Measurements from ENCODE around the gene NHLH1. TPM values are rescaled to one million over a fixed set of nuclear protein-coding genes. Genes with fewer than 3 reads are reported as not detected.
A peak's percentile ranks its signal among the peaks of the same experiment; 100 is the strongest.

NHLH1 gene
- polyA plus RNA-seq, 3 donors = 1.0 TPM; not detected in 2

- Mint-ChIP-seq H3K4me1 (peaks cover 2% of the 10 kb centered on the region), H3K27me3 (ENCODE audit: low read depth in 3 of 3) (no peaks in the 10 kb centered on the region), H3K4me3 (no peak overlapping the region), H3K27ac (peak overlapping the region in 1 of 7 donors; percentile 21), H3K9me3 (peaks cover 0 to 3% (median 0%) of the 10 kb centered on the region in 7 donors), H3K36me3 (peaks cover 79 to 94% of the 10 kb centered on the region in 2 donors)
- no peaks in the 10 kb centered on the region for H3K4me1 ChIP-seq (ENCODE audit: control insufficient read depth in 1 of 2, insufficient read depth in 2 of 2, low read length in 2 of 2)
- H3K4me3 ChIP-seq (replicated peaks in 1 of 3; ENCODE audit: low read depth in 2 of 3, low read length in 3 of 3) = no peak overlapping the region
- WGBS (ENCODE audit: insufficient coverage) = no CpG with 5 or more reads among the region's 8 CpGs
- no peak overlapping the region for H2AFZ ChIP-seq (ENCODE audit: insufficient read depth, low read depth, low read length, poor library complexity, severe bottlenecking)
- H3K9me3 ChIP-seq (replicated peaks in 1 of 2; ENCODE audit: control insufficient read depth in 1 of 2, insufficient read depth in 1 of 2, low read length in 2 of 2) = no peaks in the 10 kb centered on the region
- H3K27ac ChIP-seq (ENCODE audit: low read depth in 1 of 2, low read length in 2 of 2) = no peak overlapping the region
- TF ChIP-seq CTCF (IDR thresholded peaks at IDR 0.05) = no peak
- no peaks in the 10 kb centered on the region for H3K27me3 ChIP-seq (ENCODE audit: control insufficient read depth in 2 of 2, insufficient read depth in 2 of 2, low read length in 2 of 2)
- H3K36me3 ChIP-seq (replicated peaks in 1 of 2; ENCODE audit: control insufficient read depth in 1 of 2, insufficient read depth in 2 of 2, low read length in 2 of 2) = peaks cover 96 to 99% of the 10 kb centered on the region in 2 donors
- no peak overlapping the region for H3K4me2 ChIP-seq (replicated peaks; ENCODE audit: extremely low read depth, low read length, poor library complexity, severe bottlenecking)
- peaks cover 22% of the 10 kb centered on the region for H3K79me2 ChIP-seq (ENCODE audit: insufficient read depth, low read length)
- intact Hi-C loops (cut with micrococcal nuclease) = no loop called here
- no peak for DNase-seq
- no peak overlapping the region for H3K9ac ChIP-seq (ENCODE audit: insufficient read depth, low read length, poor library complexity, severe bottlenecking)
- H4K20me1 ChIP-seq (ENCODE audit: insufficient read depth, low read length) = peaks cover 82% of the 10 kb centered on the region
Observed at GRCh38 chr1:160328184-160328583, 38.7 kb upstream of the NHLH1 start.

DNA sequence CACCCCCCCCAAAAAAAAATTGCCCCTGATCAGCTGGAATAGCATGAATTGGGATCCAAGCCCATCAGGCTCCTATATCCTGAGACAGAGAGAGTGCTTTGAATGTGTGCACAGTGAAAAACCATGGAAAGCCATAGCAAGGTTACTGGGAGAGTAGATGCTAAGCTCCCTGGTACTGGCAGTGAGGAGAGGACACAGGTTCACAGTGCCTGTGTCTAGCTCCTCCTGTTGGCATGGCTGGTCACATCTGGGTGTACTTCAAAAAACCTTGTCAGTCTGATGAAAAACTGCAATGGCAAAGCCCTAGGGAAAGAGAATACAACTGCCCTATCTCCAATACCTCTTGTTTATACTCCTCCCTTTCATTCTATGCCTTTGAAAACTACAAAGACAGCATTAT, 36.8 kb upstream of the NHLH1 start:
- Mint-ChIP-seq H3K9me3 (no peaks in the 10 kb centered on the region), H3K27ac (peak overlapping the region in 2 of 7 donors; percentile 1 to 88), H3K36me3 (peaks cover 81 to 91% of the 10 kb centered on the region in 2 donors), H3K27me3 (ENCODE audit: low read depth in 3 of 3) (no peaks in the 10 kb centered on the region), H3K4me3 (no peak overlapping the region), H3K4me1 (peaks cover 2% of the 10 kb centered on the region)
- Histone ChIP-seq H4K20me1 (ENCODE audit: insufficient read depth, low read length) (peaks cover 89% of the 10 kb centered on the region), H3K4me2 (replicated peaks; ENCODE audit: extremely low read depth, low read length, poor library complexity, severe bottlenecking) (no peak overlapping the region), H3K79me2 (ENCODE audit: insufficient read depth, low read length) (peaks cover 29% of the 10 kb centered on the region), H3K36me3 (replicated peaks in 1 of 2; ENCODE audit: control insufficient read depth in 1 of 2, insufficient read depth in 2 of 2, low read length in 2 of 2) (peaks cover 99 to 100% of the 10 kb centered on the region in 2 donors), H3K27me3 (ENCODE audit: control insufficient read depth in 2 of 2, insufficient read depth in 2 of 2, low read length in 2 of 2) (no peaks in the 10 kb centered on the region), H2AFZ (ENCODE audit: insufficient read depth, low read depth, low read length, poor library complexity, severe bottlenecking) (no peak overlapping the region), H3K27ac (ENCODE audit: low read depth in 1 of 2, low read length in 2 of 2) (peak overlapping the region in 1 of 2 donors; percentile 1), H3K9me3 (replicated peaks in 1 of 2; ENCODE audit: control insufficient read depth in 1 of 2, insufficient read depth in 1 of 2, low read length in 2 of 2) (no peaks in the 10 kb centered on the region), H3K9ac (ENCODE audit: insufficient read depth, low read length, poor library complexity, severe bottlenecking) (no peak overlapping the region), H3K4me1 (ENCODE audit: control insufficient read depth in 1 of 2, insufficient read depth in 2 of 2, low read length in 2 of 2) (no peaks in the 10 kb centered on the region), H3K4me3 (replicated peaks in 1 of 3; ENCODE audit: low read depth in 2 of 3, low read length in 3 of 3) (no peak overlapping the region)
- intact Hi-C loops (cut with micrococcal nuclease) = no loop called here
- no peak for TF ChIP-seq CTCF (IDR thresholded peaks at IDR 0.05)
- no peak for DNase-seq

Data from CD14-positive monocyte (primary cell).